T47D (cell line): Measurements from ENCODE around the gene GOSR1.
"Not testable (repeated sequence)": the region's sequence is repeated elsewhere in the genome, so short reads cannot be mapped to it uniquely, and the experiment has no call there.

Experiments used
- DNase-seq, 2 experiments: peaks; one replicate each; pipeline versions ENCODE4 v3.0.0 to v3.0.0-alpha.2; 2011 to 2012; ENCODE audit warnings: low read depth in 1 of 2, low spot score in 1 of 2
- JUND ChIP-seq: IDR thresholded peaks from 2 replicates; pipeline ENCODE4 v1.6.1; 2012; ENCODE audit warnings: low read depth
- in situ Hi-C: cut with HindIII; loops from 2 replicates; pipeline ENCODE4 v1.10.0; 2016; ENCODE audit warnings: low sequenced_read_pairs, low pct_unique_long_range_greater_than_20kb

Gene GOSR1

DNA sequence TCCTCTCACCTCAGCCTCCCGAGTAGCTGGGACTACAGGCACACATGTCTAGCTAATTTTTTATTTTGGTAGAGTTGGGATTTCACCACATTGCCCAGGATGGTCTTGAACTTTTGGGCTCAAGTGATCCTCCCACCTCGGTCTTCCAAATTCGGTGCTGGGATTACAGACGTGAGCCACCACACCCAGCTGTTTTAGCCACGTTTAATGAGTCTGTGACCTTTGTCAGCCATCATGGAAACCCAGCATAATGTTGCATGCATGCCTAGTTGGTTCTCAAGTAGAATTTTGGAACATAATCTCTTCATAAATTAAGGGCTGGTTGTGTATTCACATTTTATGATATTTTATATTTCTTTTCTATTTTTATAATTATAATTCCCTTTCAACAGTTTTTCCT, 42.0 kb downstream of the GOSR1 start:
- no peak for DNase-seq
- TF ChIP-seq JUND, result no peak
- in situ Hi-C loops, result no loop called here

DNA sequence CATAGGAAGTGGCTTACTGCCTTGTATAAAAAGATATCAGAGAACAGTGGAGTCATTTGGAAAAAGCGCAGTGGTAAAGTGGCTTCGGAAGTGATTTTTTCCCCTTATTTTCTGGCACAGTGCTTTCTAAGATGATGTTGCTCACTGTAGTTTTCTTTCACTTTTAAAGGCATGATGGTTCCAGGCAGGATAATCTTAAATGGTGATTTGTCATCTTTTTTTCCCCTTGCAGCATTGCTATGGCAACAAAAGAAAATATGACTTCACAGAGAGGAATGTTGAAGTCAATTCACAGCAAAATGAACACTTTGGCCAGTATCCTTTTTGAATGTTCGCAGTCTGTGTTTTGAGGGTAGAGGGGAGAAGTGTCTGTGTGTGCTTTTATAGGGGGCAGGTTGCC, 42.5 kb downstream of the GOSR1 start:
- TF ChIP-seq JUND, result no peak
- DNase-seq, result no peak
- in situ Hi-C loops, result no loop called here

DNA sequence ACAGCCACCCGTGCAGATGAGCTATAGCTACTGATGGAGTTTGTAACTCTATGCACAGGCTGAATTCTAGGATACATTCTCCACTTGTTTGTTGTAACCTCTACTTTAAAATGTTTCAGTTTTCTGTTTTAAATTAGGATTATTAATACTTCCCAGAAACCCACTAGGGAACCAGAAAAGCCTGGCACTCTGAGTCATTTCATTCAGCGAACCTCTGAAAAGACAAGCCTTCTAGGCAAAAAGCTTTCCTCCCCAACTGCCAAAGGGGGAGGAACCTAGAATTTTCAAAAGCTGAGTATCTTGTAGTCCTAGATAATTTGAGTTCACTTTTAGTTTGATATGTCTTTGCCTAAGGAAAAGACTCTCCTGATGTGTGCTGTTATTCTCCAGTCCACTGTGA, 43.2 kb downstream of the GOSR1 start:
- TF ChIP-seq JUND, result no peak
- in situ Hi-C loops, result no loop called here
- no peak for DNase-seq

DNA sequence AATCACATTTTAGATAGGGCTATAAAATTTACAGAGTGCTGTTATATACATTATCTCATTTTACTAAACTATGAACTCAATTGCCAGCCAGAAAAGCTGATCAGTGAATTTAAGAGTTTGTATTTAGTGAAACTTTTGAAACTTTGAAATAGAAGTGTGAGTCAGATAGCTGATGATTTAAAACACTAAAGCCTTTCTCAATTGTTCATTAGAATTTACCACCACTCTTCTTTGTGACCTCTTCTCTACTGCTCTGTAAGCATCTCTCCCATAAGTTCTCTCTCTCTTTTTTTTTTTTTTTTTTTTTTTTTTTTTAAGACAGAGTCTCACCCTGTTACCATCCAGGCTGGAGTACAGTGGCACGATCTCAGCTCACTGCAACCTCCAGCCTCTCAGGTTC, 43.7 kb downstream of the GOSR1 start:
- in situ Hi-C loops, result no loop called here
- TF ChIP-seq JUND, result no peak
- DNase-seq, result no peak

DNA sequence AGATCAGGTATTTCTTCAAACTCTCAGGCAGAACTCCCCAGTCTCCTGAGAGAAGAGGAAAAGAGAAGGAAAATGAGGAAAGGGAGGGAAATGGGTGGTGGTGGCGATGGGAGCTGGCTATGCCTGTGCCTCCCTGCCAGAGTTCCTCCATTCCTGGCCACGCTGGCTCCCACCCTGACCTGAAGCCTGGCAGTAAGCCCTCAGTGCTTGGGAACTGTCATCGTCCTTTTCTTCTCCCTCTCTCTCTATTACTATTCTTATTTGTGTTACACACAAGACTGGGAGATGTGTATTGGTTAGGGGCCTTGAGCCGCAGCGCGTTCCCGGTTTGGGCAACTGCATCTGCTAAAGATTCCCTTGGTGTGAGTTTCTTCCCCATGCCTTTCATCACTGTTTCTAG, 44.6 kb downstream of the GOSR1 start:
- TF ChIP-seq JUND, result no peak
- DNase-seq, result no peak
- in situ Hi-C loops, result no loop called here

DNA sequence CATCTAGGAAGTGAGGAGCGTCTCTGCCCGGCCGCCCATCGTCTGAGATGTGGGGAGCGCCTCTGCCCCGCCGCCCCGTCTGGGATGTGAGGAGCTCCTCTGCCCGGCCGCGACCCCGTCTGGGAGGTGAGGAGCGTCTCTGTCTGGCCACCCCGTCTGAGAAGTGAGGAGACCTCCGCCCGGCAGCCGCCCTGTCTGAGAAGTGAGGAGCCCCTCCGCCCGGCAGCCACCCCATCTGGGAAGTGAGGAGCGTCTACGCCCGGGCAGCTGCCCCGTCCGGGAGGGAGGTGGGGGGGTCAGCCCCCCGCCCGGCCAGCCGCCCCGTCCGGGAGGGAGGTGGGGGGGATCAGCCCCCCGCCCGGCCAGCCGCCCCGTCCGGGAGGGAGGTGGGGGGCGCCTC, 46.0 kb downstream of the GOSR1 start:
- in situ Hi-C loops, DNase-seq: not testable (repeated sequence)

DNA sequence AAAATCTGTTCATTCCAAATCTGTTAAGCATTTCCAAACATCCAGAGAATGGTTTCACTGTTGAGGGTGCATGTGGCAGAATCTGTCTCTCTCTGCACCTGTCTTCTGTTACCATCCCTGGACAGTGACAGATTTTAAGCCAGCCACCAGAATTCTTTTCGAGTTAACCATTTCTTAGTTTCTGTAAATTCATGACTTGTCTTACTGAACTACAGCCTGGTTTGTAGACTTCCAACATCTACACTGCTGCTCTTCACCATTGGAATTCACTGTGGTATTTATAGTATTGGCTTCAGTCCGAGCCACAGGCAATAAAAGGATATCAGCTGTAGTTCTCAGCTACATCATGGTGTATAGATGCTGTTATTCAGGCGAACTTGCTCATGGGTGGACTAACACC, 47.6 kb downstream of the GOSR1 start:
- TF ChIP-seq JUND, result no peak
- no peak for DNase-seq
- in situ Hi-C loops, result no loop called here

DNA sequence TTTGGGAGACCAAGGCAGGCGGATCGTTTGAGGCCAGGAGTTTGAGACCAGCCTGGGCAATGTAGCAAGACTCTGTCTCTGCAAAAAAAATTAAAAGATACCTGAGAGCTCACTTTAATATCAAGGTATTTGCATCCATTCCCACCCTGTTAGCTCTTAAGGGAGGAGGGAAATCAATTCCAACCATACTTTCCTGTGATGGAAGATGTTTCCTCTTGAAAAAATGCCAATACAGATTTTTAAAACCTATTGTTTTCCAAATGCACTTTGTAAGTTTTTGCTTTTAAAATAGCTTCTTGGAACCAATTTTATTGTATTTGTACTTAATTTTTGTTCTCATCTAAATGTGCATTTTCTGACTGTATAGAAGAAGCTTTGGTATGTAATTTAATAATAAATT, 49.2 kb downstream of the GOSR1 start:
- DNase-seq, result no peak
- TF ChIP-seq JUND, result no peak
- in situ Hi-C loops, result no loop called here

DNA sequence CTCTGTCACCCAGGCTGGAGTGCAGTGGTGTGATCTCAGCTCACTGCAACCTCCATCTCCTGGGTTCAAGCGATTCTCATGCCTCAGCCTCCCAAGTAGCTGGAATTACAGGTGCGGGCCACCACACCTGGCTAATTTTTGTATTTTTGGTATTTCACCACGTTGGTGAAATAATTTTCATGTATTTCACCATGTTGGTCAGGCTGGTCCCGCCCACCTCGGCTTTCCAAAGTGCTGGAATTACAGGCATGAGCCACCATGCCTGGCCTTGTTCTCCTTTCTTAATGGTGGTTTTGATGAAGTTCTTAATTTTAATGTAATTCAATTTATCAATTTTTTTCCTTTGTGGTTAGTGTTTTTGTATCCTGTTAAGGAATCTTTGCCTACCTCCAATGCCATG, 51.5 kb downstream of the GOSR1 start:
- DNase-seq, in situ Hi-C loops: not testable (repeated sequence)

DNA sequence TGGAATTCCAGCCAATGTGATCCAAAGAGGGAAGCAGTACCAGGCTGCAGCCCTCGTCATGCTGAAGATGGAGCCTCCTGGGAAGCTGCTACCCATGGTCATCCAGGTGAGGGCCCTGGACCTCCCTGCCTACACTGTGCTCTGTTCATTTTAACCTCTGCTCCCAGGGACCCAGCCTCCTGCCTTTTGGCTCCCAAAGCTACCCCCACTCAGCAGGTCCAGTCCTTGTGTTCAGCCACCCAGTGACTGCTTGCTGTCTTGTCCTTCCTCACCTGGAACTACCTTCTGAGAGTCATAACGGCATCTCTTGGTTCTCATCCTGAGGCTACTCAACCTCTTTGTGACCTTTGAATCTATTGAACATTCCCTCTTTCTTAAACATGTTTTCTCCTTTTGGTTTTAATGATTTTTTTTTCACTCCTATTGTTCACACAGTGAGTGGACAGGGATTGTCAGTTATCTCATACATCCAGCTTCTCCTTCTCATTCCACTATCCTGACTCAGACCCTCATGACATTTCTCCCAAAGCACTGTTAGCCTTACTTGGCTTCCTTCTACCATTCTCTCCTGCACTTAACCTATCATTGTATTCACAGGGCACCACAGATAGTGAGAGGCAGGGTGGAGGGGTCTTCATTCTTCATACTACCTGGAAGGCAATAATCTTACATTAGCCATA, 53.3 kb downstream of the GOSR1 start:
- in situ Hi-C loops, result no loop called here
- no peak for DNase-seq
- no peak for TF ChIP-seq JUND

DNA sequence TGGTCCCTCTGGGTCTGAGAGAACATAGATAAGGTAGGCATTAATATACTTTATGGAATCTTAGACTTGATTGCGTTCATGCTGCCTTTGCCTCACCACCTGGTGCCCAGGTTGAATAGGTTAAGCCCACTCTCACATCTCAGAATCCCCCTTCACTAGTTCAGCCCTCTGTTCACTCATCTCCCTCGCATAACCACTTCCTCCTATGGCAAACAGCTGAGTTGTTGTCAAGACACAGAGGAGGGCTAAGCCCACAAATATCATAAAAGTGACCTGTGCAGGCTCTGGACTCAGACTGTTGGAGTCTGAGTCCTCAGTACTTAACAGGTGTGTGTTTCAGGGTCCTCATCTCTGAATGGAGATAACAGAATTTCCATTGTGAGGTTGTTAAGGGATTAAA, 55.7 kb downstream of the GOSR1 start:
- TF ChIP-seq JUND, result no peak
- DNase-seq, result no peak
- in situ Hi-C loops, result no loop called here

DNA sequence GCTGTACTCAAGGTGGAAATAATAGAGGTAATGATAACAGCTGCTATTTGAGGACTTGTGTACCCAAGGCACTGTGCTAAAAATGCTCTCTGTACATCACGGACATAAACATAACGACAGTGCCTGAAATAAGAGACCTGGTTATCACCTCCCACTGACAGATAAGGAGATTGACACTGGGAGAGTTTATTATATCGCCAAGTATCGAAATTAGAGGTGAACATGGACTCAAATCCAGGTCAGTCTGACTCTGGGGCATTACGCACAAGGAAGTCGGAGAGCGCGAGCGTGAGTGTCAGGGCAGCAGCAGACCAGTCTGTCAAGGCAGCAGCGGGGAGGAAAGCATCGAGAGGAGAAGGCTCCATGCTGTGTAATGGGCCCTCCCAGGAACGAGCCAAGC, 57.1 kb downstream of the GOSR1 start:
- no peak for TF ChIP-seq JUND
- in situ Hi-C loops, result no loop called here
- no peak for DNase-seq

DNA sequence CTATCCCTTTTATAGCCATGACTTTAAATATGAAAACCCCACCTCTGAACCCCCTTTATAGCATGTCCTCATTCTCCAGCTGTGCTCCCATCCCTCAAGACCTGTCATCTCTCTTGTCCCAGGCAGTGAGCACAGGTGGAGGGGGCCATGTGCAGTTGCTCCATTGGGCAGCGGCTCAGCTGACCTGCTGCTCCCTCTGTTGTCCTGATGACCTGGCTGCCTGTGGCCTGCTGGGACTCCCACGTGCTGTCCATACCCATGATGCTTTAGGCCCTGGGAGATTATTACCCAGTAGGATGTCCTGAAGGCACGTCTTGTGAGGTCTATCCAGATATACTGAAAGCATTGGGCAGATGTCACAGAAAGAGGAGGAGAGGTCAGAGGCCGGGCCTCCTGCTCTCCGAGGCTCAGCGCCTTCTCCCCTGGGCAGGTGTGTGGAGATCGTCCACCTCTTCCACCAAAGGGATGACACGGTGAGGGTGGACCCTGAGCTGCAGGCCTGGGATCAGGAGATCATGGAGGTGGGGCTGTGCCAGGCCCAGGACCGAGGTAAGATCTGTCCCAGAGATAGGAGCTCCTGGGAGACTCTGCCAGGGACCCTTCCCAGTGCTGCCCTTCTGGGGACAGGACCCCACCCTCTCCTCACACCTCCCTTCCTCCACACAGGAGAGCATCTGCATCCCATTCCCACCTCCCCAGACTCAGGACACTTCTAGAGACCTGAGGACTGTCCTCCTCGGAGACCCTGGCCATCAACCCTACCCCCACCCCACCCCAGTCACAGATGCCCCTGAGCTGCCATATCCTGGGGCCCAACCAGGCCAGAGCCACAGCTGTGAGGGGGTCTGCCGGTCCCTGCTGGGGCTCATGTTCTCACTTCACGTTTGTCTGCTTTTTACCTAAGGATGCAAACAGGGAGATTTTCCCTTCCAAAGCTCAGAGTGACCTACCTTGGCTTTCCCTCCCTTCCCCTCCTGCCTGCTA, 58.0 kb downstream of the GOSR1 start:
- in situ Hi-C loops, result no loop called here
- no peak for DNase-seq
- TF ChIP-seq JUND, result no peak

DNA sequence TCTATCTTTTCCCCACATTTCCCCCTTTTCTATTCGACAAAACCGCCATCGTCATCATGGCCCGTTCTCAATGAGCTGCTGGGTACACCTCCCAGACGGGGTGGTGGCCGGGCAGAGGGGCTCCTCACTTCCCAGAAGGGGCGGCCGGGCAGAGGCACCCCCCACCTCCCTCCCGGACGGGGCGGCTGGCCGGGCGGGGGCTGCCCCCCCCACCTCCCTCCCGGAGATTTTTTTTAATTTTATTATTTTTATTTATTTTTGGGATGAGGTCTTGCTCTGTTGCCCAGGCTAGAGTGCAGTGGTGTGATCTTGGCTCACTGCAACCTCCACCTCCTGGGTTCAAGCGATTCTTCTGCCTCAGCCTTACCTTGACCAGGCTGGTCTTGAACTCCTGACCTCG, 59.6 kb downstream of the GOSR1 start:
- in situ Hi-C loops, DNase-seq: not testable (repeated sequence)

DNA sequence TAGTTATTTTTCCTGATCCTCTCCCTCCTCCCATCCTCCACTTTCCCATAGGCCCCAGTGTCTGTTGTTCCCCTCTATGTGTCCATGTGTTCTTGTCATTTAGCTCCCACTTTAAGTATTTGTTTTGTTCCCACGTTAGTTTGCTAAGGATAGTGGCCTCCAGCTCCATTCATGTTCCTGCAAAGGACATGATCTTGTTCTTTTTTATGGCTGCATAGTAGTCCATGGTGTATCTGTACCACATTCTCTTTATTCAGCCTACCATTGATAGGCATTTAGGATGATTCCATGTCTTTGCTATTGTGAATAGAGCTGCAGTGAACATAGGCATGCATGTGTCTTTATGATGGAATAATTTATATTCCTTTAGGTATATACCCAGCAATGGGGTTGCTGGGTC, 60.5 kb downstream of the GOSR1 start:
- in situ Hi-C loops, DNase-seq: not testable (repeated sequence)
